Endothelial cell of umbilical vein (primary cell): ENCODE data around the gene OTUD5. TPM values are rescaled to one million over a fixed set of nuclear protein-coding genes. Genes with fewer than 3 reads are reported as not detected.

Source experiments
- BruUV-seq: library from RNA; stranded (reverse); fragments of 400-500 nt; replicated peaks from 2 replicates; lab custom pipeline; 2021; lab: Mats Ljungman, UMichigan
- CTCF ChIA-PET: fragments of 300-600, 350-600 bp; sonication (Branson Sonifier 250); formaldehyde crosslinking; loops from one replicate; lab custom pipeline; 2021; ENCODE audit warnings: antibody characterized with exemption, inconsistent platforms; lab: Charles Lee
- POLR2A ChIA-PET: fragments of 300-600, 350-600 bp; sonication (Branson Sonifier 250); formaldehyde crosslinking; loops from one replicate; lab custom pipeline; 2021; ENCODE audit warnings: antibody characterized with exemption, inconsistent platforms; lab: Charles Lee
- DNase-seq: peaks from one replicate; pipeline ENCODE4 v3.0.0-alpha.2; 2011; ENCODE audit warnings: low read depth, low spot score
- FAIRE-seq: peaks from 2 replicates; lab custom pipeline; 2011; peaks lifted over from hg19 to GRCh38; lab: Jason Lieb, UNC
- H2AFZ ChIP-seq: 2 replicates; pipeline ENCODE4 v1.6.0; 2012; ENCODE audit warnings: low read depth, low read length, control low read depth, inconsistent platforms
- H3K27ac ChIP-seq: 2 replicates; pipeline ENCODE4 v1.5.1; 2011; ENCODE audit warnings: low read depth, mild to moderate bottlenecking, control low read depth, low read length, moderate library complexity; ENCODE audit not compliant: insufficient read depth
- H3K27me3 ChIP-seq, 2 experiments: 2 replicates each; pipeline versions ENCODE4 v1.6.0 to v1.6.1; 2011; ENCODE audit warnings: low read length in 2 of 2, mixed read lengths in 1 of 2; ENCODE audit not compliant: control insufficient read depth in 2 of 2, insufficient read depth in 2 of 2
- H3K36me3 ChIP-seq, 2 experiments: 2 replicates in 1 of 2; 3 replicates in 1 of 2; pipeline ENCODE4 v1.5.1; 2011; ENCODE audit warnings: low read length in 2 of 2, mild to moderate bottlenecking in 1 of 2, moderate library complexity in 1 of 2; ENCODE audit not compliant: control insufficient read depth in 2 of 2, insufficient read depth in 2 of 2; ENCODE audit errors: extremely low read depth in 1 of 2
- H3K4me1 ChIP-seq: 3 replicates; pipeline ENCODE4 v1.5.1; 2011; ENCODE audit warnings: mild to moderate bottlenecking, low read length; ENCODE audit not compliant: control insufficient read depth, insufficient read depth; ENCODE audit errors: extremely low read depth
- H3K4me2 ChIP-seq: 2 replicates; pipeline ENCODE4 v1.6.1; 2011; ENCODE audit warnings: low read length, control low read depth, mixed read lengths; ENCODE audit not compliant: insufficient read depth
- H3K4me3 ChIP-seq, 3 experiments: fragments of 200-600 bp in 1 of 3; sonication (generic), shearing (Covaris generic) in 1 of 3; replicated peaks in 1 of 3; 2 replicates each; pipeline ENCODE4 v1.5.1; 2011 to 2016; ENCODE audit warnings: control low read depth in 3 of 3, low read length in 3 of 3, mild to moderate bottlenecking in 2 of 3, inconsistent platforms in 1 of 3, low read depth in 1 of 3, moderate library complexity in 1 of 3; ENCODE audit not compliant: insufficient read depth in 1 of 3
- H3K79me2 ChIP-seq: 2 replicates; pipeline ENCODE4 v1.6.0; 2012; ENCODE audit warnings: low read length, inconsistent platforms; ENCODE audit not compliant: control insufficient read depth, insufficient read depth
- H3K9ac ChIP-seq: replicated peaks from 2 replicates; pipeline ENCODE3; 2011; ENCODE audit warnings: low read length, control low read depth; ENCODE audit not compliant: insufficient read depth; ENCODE audit errors: extremely low read depth
- H3K9me1 ChIP-seq: replicated peaks from 3 replicates; pipeline ENCODE4 v1.6.0; 2011; ENCODE audit warnings: mild to moderate bottlenecking, low read length; ENCODE audit not compliant: control insufficient read depth, insufficient read depth; ENCODE audit errors: extremely low read depth
- H3K9me3 ChIP-seq: replicated peaks from 2 replicates; pipeline ENCODE4 v1.5.1; 2012; ENCODE audit warnings: low read length, inconsistent platforms; ENCODE audit not compliant: control insufficient read depth, insufficient read depth
- H4K20me1 ChIP-seq: replicated peaks from 2 replicates; pipeline ENCODE3; 2011; ENCODE audit warnings: mild to moderate bottlenecking, low read length; ENCODE audit not compliant: control insufficient read depth, insufficient read depth; ENCODE audit errors: extremely low read depth
- EZH2 ChIP-seq: IDR thresholded peaks from 2 replicates; pipeline ENCODE4 v1.6.1; 2012; ENCODE audit warnings: borderline replicate concordance, low read depth, mild to moderate bottlenecking, moderate library complexity, low read length, inconsistent platforms; ENCODE audit not compliant: severe bottlenecking
- FOS ChIP-seq: IDR thresholded peaks from 2 replicates; pipeline ENCODE4 v1.6.1; 2011; ENCODE audit warnings: mild to moderate bottlenecking, low read length, moderate library complexity, borderline replicate concordance; ENCODE audit not compliant: insufficient read depth
- GATA2 ChIP-seq: IDR thresholded peaks from 2 replicates; pipeline ENCODE4 v1.7.0; 2011; ENCODE audit warnings: low read depth, mild to moderate bottlenecking, moderate library complexity, mixed read lengths, low read length; ENCODE audit not compliant: insufficient read length, insufficient read depth
- JUN ChIP-seq: IDR thresholded peaks from 2 replicates; pipeline ENCODE4 v1.6.1; 2011; ENCODE audit warnings: borderline replicate concordance, low read depth; ENCODE audit not compliant: insufficient read length, insufficient read depth
- MYC ChIP-seq: IDR thresholded peaks from one replicate; pipeline ENCODE4 v1.6.1; 2011; ENCODE audit warnings: mild to moderate bottlenecking, low read depth, low read length
- POLR2A ChIP-seq: IDR thresholded peaks from 2 replicates; pipeline ENCODE4 v1.6.1; 2012; ENCODE audit warnings: low read depth, mild to moderate bottlenecking, control low read depth, low read length
- POLR2AphosphoS5 ChIP-seq: IDR thresholded peaks from 2 replicates; pipeline ENCODE4 v1.6.1; 2012; ENCODE audit warnings: low read depth, mild to moderate bottlenecking, control low read depth, low read length, moderate library complexity; ENCODE audit not compliant: insufficient read depth
- dilution Hi-C: fragments of 300-500 bp; cut with MboI; formaldehyde crosslinking; loops from one replicate; pipeline ENCODE4 v1.15.0; 2019; ENCODE audit warnings: low sequenced_read_pairs; ENCODE audit not compliant: extremely low pct_ligation_motif_present
- intact Hi-C: fragments of 100-400 bp; cut with micrococcal nuclease; formaldehyde crosslinking; loops from one replicate; pipeline ENCODE4 v1.10.0; 2022
- polyA plus RNA-seq, 4 experiments: library from polyadenylated mRNA; depleted of rRNA in 3 of 4; stranded (reverse) in 3 of 4; unstranded in 1 of 4; fragments of >200 nt; gene quantifications; 2 replicates each; pipeline versions ENCODE4 v1.2.1 to v1.2.3, GENCODE V29; 2011 to 2012; ENCODE audit warnings: missing spikeins in 1 of 4
- total RNA-seq: library from RNA; stranded (reverse); gene quantifications from 2 replicates; pipeline ENCODE4 v1.2.3, GENCODE V29; 2021
- TF ChIP-seq, protein P1 (sequence below): IDR thresholded peaks from 2 replicates; pipeline ENCODE4 v1.6.1; 2011; ENCODE audit not compliant: insufficient read depth, insufficient read length
- TF ChIP-seq, protein P2 (sequence below), 2 donors: IDR thresholded peaks; 1 replicate in 1 of 2; 2 replicates in 1 of 2; pipeline ENCODE4 v1.5.1; 2011; ENCODE audit warnings: low read length in 2 of 2, mild to moderate bottlenecking in 2 of 2, moderate library complexity in 2 of 2, control low read depth in 1 of 2, inconsistent platforms in 1 of 2, low read depth in 1 of 2; ENCODE audit not compliant: insufficient read depth in 1 of 2; ENCODE audit errors: extremely low read depth in 1 of 2

Gene OTUD5
- total and polyA plus RNA-seq, 2 donors (not counting 3 experiments of a cell fraction or from before 2014, with no cell fraction given) = 44.3 to 44.6 TPM

DNA sequence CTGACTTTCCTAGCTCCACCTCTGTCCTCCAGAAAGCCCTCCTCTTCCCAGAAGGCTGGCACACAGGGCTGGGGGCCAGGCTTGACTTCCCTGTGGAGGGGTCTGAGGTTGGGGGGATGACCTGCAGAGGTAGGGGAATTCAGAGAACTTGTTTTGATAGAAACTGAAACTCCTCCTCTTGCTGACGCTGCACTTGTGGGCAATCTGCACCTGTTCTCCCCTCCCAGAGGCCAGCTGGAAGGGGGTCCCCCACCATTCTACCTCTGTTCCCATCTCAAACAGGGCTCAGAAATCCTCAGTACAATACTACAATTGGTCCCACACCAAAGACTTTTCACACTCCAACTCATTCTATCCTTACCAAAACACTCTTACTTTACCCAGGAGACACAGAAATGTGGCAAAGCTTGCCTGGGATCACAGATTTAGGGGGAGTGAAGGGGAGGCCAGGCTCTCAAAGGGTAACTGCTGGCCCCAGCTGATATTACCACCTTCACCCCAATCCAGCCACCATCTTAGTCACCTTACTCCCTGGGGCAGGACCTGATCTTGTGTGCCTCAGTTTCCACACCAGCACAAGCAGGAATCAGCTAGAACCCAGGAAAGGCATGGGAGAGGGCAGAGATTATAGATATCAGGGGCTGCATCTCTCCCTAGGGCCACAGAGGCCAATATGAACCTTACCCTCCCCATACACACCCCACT lies 18.5 kb downstream of the OTUD5 start:
- no peaks in the 10 kb centered on the region for H3K9me1 ChIP-seq
- H3K4me2 ChIP-seq = no peak overlapping the region
- no peak for FAIRE-seq
- dilution Hi-C loops = no loop called here
- no peaks in the 10 kb centered on the region for H4K20me1 ChIP-seq
- H2AFZ ChIP-seq = no peak overlapping the region
- POLR2A ChIA-PET = no interaction called here
- CTCF ChIA-PET = no interaction called here
- peaks cover 2 to 24% of the 10 kb centered on the region in 2 experiments for H3K36me3 ChIP-seq
- H3K27ac ChIP-seq = no peak overlapping the region
- no peak overlapping the region for H3K9ac ChIP-seq
- H3K79me2 ChIP-seq = peaks cover 32% of the 10 kb centered on the region
- no peaks in the 10 kb centered on the region for H3K9me3 ChIP-seq
- H3K27me3 ChIP-seq = no peaks in the 10 kb centered on the region
- no TSS peak for BruUV-seq
- no peak overlapping the region for H3K4me3 ChIP-seq
- TF ChIP-seq GATA2 = no peak
- no peak for TF ChIP-seq MYC
- no peak for TF ChIP-seq POLR2AphosphoS5
- intact Hi-C loops = no loop called here
- no peak for DNase-seq
- no peaks in the 10 kb centered on the region for H3K4me1 ChIP-seq

DNA sequence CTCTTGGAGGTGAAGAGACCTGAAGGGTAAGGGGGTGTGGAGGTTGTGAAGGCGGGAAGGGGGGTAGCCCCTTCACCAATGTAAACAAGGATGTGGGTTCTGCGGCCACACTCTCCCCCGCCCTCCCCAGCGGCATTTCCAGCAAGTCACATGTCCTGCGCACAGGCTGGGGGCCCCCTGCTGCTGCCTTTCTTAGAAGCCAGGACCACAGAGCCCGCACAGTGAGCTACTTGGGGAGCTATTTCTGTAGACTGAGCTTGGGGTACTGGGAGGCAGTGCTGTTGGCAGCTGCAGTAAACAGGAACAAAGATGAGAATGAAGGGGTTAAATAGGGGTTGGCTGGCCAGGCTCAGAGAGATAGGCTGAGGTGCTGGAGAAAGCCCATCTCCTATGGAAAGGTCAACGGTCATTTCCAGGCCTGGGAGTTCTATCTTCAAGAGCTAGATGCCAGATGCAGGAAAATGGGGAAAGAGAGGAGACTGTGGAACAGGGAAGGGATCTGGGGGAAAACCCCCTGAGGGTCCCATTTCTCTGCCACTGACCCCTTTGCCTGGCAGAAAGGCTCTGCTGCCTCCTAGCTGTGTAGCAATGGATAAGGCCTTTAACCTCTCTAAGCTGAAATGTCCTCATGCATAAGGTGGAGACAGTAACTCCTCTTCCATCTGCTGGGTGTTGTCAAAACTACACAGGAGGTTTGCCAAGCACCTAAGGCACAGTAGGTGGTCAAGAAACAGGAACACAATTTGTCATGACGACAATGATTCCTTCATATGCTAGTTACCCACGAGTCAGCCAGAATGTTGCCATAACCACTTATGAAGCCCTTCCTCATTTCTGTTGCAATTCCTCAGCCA lies 20.1 kb downstream of the OTUD5 start:
- TF ChIP-seq POLR2A (no peak), MYC (no peak), FOS (no peak), EZH2 (no peak), JUN (no peak), GATA2 (no peak), POLR2AphosphoS5 (no peak)
- TF ChIP-seq, protein P1, sequence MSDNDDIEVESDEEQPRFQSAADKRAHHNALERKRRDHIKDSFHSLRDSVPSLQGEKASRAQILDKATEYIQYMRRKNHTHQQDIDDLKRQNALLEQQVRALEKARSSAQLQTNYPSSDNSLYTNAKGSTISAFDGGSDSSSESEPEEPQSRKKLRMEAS = no peak
- TF ChIP-seq, protein P2, sequence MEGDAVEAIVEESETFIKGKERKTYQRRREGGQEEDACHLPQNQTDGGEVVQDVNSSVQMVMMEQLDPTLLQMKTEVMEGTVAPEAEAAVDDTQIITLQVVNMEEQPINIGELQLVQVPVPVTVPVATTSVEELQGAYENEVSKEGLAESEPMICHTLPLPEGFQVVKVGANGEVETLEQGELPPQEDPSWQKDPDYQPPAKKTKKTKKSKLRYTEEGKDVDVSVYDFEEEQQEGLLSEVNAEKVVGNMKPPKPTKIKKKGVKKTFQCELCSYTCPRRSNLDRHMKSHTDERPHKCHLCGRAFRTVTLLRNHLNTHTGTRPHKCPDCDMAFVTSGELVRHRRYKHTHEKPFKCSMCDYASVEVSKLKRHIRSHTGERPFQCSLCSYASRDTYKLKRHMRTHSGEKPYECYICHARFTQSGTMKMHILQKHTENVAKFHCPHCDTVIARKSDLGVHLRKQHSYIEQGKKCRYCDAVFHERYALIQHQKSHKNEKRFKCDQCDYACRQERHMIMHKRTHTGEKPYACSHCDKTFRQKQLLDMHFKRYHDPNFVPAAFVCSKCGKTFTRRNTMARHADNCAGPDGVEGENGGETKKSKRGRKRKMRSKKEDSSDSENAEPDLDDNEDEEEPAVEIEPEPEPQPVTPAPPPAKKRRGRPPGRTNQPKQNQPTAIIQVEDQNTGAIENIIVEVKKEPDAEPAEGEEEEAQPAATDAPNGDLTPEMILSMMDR (IDR thresholded peaks at IDR 0.05; ENCODE audit: extremely low read depth in 1 of 2, insufficient read depth in 1 of 2, low read depth in 1 of 2, low read length in 2 of 2) = no peak
- ChIA-PET POLR2A (no interaction called here), CTCF (no interaction called here)
- no peak overlapping the region for H3K9ac ChIP-seq
- H3K27me3 ChIP-seq = no peaks in the 10 kb centered on the region
- no peak for FAIRE-seq
- no peaks in the 10 kb centered on the region for H4K20me1 ChIP-seq
- H3K4me1 ChIP-seq = no peaks in the 10 kb centered on the region
- DNase-seq = no peak
- H3K4me3 ChIP-seq = no peak overlapping the region
- no peaks in the 10 kb centered on the region for H3K9me1 ChIP-seq
- no TSS peak for BruUV-seq
- H3K27ac ChIP-seq = no peak overlapping the region
- no peak overlapping the region for H2AFZ ChIP-seq
- dilution Hi-C loops (no loop called here), intact Hi-C loops (no loop called here)
- peaks cover 26% of the 10 kb centered on the region for H3K79me2 ChIP-seq
- peaks cover 3 to 21% of the 10 kb centered on the region in 2 experiments for H3K36me3 ChIP-seq
- H3K4me2 ChIP-seq = no peak overlapping the region
- no peaks in the 10 kb centered on the region for H3K9me3 ChIP-seq
